Fibroblast of mammary gland (primary cell): Measurements from ENCODE around the gene CLEC4G.

Source experiments
- DNase-seq: peaks from one replicate; pipeline ENCODE4 v3.0.0-alpha.2; 2010; ENCODE audit warnings: low read depth
- H3K4me3 ChIP-seq: 2 replicates; pipeline ENCODE4 v1.5.1; 2011; ENCODE audit warnings: low read depth, mild to moderate bottlenecking, low read length, moderate library complexity; ENCODE audit not compliant: control insufficient read depth
- TF ChIP-seq, protein P1 (sequence below): conservative IDR thresholded peaks from 2 replicates; pipeline ENCODE4 v1.5.1; 2011; ENCODE audit warnings: low read depth, low read length, inconsistent platforms; ENCODE audit not compliant: control insufficient read depth, insufficient read depth

The CLEC4G gene

DNA sequence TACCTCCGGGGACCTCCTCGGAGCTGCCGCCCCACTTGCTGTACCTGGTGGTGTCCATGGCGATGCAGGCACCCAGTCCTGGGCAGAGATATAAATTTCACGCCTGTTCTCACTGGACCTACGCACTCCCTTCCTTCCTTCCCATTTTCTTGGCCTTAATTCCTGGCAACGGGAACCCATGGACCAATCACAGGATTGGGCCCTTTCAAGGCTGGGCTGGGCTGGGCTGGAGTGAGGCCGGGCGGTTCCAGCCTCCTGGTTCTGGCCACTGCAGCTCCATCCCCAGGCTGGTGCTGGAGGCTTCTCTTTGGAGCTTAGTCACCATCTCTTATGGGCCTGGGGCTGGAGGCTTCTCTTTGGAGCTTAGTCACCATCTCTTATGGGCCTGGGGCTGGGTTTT lies at the start of gene CLEC4G:
Gene CLEC4G, minus strand, starts transcription at position 66 of the 400 bp plus-strand sequence. Its CDS starts 8 bp downstream, at position 58.
- no peak for DNase-seq
- no peak within 1 kb of the TSS for H3K4me3 ChIP-seq
- TF ChIP-seq, protein P1, sequence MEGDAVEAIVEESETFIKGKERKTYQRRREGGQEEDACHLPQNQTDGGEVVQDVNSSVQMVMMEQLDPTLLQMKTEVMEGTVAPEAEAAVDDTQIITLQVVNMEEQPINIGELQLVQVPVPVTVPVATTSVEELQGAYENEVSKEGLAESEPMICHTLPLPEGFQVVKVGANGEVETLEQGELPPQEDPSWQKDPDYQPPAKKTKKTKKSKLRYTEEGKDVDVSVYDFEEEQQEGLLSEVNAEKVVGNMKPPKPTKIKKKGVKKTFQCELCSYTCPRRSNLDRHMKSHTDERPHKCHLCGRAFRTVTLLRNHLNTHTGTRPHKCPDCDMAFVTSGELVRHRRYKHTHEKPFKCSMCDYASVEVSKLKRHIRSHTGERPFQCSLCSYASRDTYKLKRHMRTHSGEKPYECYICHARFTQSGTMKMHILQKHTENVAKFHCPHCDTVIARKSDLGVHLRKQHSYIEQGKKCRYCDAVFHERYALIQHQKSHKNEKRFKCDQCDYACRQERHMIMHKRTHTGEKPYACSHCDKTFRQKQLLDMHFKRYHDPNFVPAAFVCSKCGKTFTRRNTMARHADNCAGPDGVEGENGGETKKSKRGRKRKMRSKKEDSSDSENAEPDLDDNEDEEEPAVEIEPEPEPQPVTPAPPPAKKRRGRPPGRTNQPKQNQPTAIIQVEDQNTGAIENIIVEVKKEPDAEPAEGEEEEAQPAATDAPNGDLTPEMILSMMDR = no peak

DNA sequence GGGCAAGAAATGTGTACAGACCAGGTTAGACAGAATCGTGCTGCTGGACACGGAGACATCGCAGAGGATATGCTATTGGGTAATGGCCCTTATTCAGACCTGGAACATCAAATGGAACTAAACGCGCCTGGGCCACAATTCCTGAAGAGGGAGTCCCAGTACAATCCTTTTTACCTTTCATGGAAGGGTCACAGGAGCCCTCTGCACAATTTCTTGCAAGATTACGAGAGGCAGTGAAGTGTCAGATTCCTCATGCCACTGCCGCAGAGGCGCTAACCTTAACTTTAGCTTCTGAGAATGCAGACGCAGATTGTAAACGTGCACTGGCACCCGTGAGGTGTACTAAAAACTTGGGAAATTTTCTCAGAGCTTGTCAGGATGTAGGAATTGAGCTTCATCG lies 49.2 kb upstream of the CLEC4G start:
- H3K4me3 ChIP-seq = no peak overlapping the region
- DNase-seq = no peak
- TF ChIP-seq, protein P1 = no peak

DNA sequence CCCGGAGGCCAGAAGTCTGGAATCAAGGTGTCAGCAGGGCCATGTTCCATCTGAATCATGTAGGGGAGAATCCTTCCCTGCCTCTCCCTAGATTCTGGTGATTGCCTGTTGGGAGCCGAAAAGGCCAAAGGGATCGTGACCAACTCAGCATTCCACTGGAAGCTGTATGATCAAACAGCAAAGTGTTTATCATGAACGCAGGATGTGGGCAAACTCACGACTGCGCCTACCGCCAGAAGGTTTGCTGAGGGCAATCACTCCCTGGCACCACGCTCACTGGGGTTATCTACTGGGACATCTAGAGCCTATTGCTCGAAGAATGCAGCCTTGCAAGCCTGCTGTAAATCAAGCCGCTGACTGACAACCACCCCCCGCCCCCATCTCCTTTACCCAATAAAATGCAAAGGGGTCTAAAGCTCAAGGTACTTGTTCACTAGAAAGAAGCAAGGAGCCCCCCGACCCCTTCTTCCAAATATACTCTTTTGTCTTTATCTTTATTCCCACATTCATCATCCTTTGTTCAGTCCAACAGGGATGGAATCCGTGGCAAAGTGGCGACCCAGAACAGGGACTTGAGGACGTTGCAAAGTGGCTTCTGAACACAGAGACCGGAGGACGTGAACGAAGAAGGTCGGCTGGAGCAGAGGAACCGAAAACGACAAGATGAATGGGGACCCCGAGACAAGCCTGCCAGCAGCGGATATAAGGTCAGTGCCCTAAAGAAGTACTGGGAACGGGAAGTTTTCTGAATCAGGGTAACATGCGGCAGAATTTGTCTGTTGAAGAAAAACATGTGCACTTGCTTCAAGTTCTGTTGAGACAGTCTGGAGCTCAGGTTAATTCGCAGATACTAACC lies 47.9 kb upstream of the CLEC4G start:
- TF ChIP-seq, protein P1 = no peak
- H3K4me3 ChIP-seq = no peak overlapping the region
- DNase-seq = no peak

GRCh38 chr19:7778081-7778480 lies 46.2 kb upstream of the CLEC4G start:
- DNase-seq = no peak
- no peak overlapping the region for H3K4me3 ChIP-seq
- TF ChIP-seq, protein P1 = no peak

GRCh38 chr19:7775761-7776160 lies 43.9 kb upstream of the CLEC4G start:
- TF ChIP-seq, protein P1 = no peak
- H3K4me3 ChIP-seq = no peak overlapping the region
- no peak for DNase-seq

DNA sequence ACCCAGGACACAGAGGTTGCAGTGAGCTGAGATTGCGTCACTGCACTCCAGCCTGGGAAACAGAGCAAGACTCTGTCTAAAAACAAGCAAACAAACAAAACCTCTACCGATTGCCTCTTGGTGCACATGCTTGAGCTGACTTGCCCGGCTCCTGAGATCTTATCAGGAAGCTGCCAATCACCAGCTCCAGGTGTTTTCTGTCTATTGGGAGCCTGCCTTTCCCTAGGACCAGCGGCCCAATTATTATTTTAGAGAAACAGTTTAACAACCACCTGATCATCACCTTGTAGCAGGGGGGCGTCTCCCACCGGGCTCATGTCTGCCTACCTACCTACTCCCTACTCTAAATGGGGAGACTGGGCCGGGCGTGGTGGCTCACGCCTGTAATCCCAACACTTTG lies 41.9 kb upstream of the CLEC4G start:
- DNase-seq = no peak
- no peak overlapping the region for H3K4me3 ChIP-seq
- TF ChIP-seq, protein P1 = no peak
